Spleen (tissue), 7 donors: Measurements from ENCODE around the gene INTS1.

Experiments
- POLR2AphosphoS5 ChIP-seq, 3 donors: sonication (generic); formaldehyde crosslinking; IDR thresholded peaks; one replicate each; pipeline ENCODE4 v1.5.1; 2017; ENCODE audit warnings: antibody characterized with exemption in 3 of 3
- TF ChIP-seq, protein P1 (sequence below), 11 experiments: fragments of 200-600 bp in 7 of 11; fragments of 450-650 bp in 4 of 11; sonication (generic) in 4 of 11; IDR thresholded peaks in 8 of 11; conservative IDR thresholded peaks in 3 of 11; 1 replicate in 7 of 11; 2 replicates in 4 of 11; pipeline versions ENCODE4 v1.4.0 to v1.8.0; 2016 to 2021; ENCODE audit warnings: antibody characterized with exemption in 11 of 11, inconsistent platforms in 4 of 11, mild to moderate bottlenecking in 1 of 11
- donor health status: DM: no; HTN: no; CAD: no; lungs with moderate emphysema.
- donor health status: DM: no; HTN: no; CAD: no.
- donor health status: DM: no; HTN: no; CAD: no.

DNA sequence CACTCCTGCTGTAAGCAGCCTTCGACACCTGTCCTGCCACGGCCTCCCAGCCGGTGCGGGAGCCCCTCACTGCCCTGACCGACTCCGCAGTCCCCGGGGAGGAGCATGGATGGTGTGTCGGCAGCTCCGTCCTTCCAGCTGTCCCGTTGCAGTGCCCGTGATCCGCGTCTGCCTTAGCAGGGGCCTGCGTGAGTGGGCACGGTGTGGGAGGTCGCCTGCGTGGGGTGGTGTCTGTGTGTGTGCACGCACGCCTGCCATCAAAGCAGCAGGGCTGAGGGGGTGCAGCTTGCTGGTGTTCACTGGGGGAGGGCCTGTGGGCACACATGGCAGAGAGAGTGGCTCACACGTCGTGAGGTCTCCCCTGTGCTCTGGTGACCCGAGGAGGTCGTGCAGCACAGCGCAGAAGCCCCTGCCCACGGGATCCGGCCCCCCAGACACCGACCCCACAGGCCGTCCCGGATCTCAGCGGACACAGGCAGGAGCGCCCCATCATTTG lies 36.6 kb upstream of the INTS1 start:
- TF ChIP-seq POLR2AphosphoS5 (IDR thresholded peaks at IDR 0.05), result peak in 2 of 3 donors; percentile 23 to 66
- TF ChIP-seq, protein P1, sequence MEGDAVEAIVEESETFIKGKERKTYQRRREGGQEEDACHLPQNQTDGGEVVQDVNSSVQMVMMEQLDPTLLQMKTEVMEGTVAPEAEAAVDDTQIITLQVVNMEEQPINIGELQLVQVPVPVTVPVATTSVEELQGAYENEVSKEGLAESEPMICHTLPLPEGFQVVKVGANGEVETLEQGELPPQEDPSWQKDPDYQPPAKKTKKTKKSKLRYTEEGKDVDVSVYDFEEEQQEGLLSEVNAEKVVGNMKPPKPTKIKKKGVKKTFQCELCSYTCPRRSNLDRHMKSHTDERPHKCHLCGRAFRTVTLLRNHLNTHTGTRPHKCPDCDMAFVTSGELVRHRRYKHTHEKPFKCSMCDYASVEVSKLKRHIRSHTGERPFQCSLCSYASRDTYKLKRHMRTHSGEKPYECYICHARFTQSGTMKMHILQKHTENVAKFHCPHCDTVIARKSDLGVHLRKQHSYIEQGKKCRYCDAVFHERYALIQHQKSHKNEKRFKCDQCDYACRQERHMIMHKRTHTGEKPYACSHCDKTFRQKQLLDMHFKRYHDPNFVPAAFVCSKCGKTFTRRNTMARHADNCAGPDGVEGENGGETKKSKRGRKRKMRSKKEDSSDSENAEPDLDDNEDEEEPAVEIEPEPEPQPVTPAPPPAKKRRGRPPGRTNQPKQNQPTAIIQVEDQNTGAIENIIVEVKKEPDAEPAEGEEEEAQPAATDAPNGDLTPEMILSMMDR (IDR thresholded peaks at IDR 0.05 in 8 of 11, conservative IDR thresholded peaks at IDR 0.05 in 3 of 11), result no peak
